Head of caudate nucleus (tissue), 42 donors: ENCODE data around the gene ZMYM4.
A peak's percentile ranks its signal among the peaks of the same experiment; 100 is the strongest.

Experiments
- DNase-seq, 42 donors: peaks; one replicate each; pipeline versions ENCODE4 v3.0.0 to v3.0.0-alpha.2; 2020 to 2021; ENCODE audit warnings: mixed read lengths in 7 of 42
- intact Hi-C: fragments of 100-400 bp; cut with DNase I; formaldehyde crosslinking; loops from one replicate; pipeline ENCODE4 v1.15.0; 2022

ZMYM4 gene

DNA sequence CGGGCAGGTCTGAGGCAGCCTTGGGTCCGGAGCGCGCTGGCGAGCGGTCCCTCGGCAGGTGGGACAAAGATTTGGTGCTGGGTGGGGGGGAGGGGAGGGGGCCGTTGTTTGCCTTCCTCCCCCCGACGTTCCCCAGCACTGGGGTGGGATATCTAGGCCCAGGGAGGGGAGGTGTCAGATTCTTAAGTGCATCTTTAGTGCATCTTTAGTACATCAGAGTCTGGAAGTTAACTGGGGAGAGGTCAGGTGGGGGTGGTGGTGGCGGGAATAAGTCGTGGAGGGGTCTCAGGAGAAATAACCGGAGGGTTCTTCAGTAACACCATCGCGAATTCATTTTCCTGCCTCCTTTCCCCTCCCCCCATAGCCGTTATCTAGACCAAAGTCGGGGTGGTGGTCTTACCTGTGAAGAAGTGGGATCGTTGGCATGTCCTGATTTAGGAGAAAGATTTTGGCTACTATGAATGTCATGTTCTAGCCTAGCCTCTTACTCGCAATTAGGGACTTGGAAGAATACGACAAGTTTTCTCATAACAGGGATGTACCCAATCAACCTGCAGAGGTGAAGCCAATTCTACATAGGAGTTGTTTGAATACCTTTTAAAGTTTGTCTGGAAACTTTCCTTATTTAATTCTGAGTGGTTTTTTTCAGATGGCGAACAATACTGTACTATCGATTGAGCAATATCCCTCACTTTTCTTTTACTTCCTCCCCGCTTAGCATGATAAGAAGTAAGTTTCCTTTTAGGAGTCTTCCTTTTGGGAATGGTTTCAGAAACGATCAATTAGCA, 886 bp downstream of the ZMYM4 start:
- DNase-seq: no peak
- intact Hi-C loops: loop anchor here (10.0 kb wide), 1 partner anchor 75 kb away; the partner anchor contains the start of gene SFPQ

DNA sequence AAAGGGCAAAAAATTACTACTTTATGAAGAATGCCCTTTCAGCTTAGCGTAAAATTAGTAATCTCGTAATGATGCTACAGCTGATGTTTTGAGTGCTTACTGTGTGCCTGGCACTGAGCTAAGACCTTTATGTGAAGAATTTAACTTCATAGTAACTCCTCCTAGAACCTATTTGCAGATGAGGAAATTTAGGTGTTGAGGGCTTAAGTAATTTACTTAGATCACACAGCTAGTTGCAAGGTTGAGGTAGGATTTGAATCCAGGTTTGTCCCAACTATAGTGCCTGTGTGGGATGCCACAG, 1.4 kb downstream of the ZMYM4 start:
- intact Hi-C loops: loop anchor here (10.0 kb wide), 1 partner anchor 75 kb away; the partner anchor contains the start of gene SFPQ
- DNase-seq: no peak

GRCh38 chr1:35270836-35271235, 2.3 kb downstream of the ZMYM4 start:
- intact Hi-C loops: no loop called here
- DNase-seq: no peak

GRCh38 chr1:35274197-35274596, 5.7 kb downstream of the ZMYM4 start:
- intact Hi-C loops: no loop called here
- no peak for DNase-seq

GRCh38 chr1:35278886-35279554, 10.5 kb downstream of the ZMYM4 start:
- DNase-seq: no peak
- intact Hi-C loops: no loop called here

DNA sequence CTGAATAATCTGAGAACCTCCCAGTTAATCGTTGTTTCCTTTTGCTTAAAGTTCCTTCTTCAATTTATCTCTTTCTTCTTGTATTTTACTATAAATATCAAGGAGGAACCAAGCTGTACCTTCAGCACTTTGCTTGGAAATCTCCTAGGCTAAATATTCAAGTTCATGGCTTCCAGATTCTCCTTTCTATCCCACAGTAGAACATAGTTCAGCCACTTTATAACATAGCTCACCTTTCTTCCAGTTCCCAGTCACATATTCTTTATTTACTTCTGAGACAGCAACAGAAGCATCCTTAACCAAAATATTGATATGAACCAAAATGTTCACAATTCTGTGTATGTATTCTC, 11.0 kb downstream of the ZMYM4 start:
- intact Hi-C loops: no loop called here
- no peak for DNase-seq

DNA sequence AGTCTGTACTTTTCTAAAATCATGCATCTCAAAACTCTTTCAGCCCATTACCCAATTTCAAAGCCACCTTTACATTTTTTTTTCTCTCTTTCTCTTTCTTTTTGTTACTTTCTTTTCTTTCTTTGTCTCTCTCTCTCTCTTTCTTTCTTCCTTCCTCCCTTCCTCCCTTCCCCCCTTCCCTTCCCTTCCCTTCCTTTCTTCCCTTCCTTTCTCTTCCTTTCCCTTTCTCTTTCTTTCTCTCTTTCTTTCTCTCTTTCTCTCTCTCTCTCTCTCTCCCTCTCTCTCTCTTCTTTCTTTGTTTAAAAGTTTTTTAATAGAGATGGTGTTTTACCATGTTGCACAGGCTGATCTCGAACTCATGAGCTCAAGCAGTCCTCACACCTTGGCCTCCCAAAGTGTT, 11.5 kb downstream of the ZMYM4 start:
- DNase-seq: no peak
- intact Hi-C loops: no loop called here

DNA sequence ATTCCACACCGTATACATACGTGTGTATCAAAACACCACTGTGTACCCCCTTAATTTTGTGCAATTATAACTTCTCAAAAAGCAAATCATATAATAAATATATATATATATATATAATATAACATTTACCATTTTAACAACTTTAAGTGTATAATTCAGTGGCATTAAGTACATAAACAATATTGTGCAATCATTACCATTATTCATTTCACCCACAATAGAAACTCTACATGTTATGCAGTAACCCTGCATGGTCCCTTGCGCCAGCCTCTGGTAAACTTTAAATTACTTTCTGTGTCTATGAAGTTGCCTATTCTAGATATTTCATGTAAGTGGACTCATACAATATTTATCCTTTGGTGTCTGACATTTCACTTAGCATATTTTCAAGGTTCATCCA, 13.1 kb downstream of the ZMYM4 start:
- intact Hi-C loops: no loop called here
- no peak for DNase-seq

DNA sequence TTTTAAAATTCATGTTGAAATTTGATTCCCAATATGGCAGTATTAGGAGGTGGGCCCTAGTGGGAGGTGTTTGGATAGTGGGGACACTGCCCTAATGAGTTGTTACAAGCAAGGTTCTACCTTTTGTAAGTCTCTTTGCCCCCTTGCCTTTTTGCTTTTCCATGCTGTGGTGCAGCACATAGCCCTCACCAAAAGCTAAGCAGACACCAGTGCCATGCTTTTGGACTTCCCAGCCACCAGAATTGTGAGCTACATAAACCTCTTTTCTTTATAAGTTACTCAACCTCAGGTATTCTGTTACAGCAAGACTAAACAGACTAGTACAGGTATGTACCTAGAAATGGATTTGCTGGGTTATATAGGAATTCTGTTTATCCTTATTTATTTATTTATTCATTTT, 13.7 kb downstream of the ZMYM4 start:
- intact Hi-C loops: no loop called here
- DNase-seq: no peak

GRCh38 chr1:35284852-35285251, 16.3 kb downstream of the ZMYM4 start:
- DNase-seq: no peak
- intact Hi-C loops: no loop called here

DNA sequence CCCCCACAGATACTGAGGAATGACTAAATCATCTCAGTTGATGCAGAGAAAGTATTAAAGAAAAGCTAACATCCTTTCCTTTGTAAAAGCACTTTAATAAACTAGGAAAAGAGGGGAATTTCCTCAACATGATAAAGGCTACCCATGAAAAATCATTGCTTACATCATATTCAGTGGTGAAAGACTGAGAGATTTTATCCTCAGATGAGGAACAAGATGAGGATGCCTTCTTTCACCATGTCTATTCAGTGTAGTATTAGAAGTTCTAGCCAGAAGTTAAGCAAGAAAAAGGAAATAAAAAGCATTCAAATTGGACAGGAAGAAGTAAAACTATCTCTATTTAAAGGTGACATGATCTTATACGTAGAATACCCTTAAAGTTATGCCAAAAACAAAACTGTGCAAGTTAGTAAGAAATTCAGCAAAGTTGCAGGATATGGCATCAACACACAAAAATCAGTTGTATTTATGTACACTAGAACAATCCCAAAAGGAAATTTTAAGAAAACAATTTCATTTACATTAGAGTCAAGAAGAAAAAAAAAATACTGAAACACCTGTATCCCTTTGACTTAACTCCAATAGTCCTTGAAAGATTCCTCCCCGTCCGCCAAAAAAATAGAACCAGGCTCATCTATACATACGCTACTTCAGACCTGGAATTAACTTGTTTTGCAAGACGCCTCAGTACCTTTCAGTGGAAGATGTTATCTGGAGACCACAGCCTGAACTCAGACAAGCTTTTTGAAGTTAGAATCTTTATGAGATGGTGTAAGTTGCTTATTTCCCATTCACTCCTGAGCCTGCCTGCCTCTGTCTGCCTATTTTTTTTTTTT, 17.5 kb downstream of the ZMYM4 start:
- intact Hi-C loops: no loop called here
- no peak for DNase-seq

- intact Hi-C loops: no loop called here
Measured at GRCh38 chr1:35287807-35288640, 19.5 kb downstream of the ZMYM4 start.

GRCh38 chr1:35288761-35289160, 20.3 kb downstream of the ZMYM4 start:
- no peak for DNase-seq
- intact Hi-C loops: no loop called here

More at GRCh38 chr1:35287807-35288640, 19.5 kb downstream of the ZMYM4 start:
- DNase-seq: no peak

- intact Hi-C loops: loop anchor here (10.0 kb wide), 1 partner anchor 86 kb away; no protein-coding TSS in a partner anchor
- no peak for DNase-seq
Measured at GRCh38 chr1:35290452-35290851, 21.9 kb downstream of the ZMYM4 start.

DNA sequence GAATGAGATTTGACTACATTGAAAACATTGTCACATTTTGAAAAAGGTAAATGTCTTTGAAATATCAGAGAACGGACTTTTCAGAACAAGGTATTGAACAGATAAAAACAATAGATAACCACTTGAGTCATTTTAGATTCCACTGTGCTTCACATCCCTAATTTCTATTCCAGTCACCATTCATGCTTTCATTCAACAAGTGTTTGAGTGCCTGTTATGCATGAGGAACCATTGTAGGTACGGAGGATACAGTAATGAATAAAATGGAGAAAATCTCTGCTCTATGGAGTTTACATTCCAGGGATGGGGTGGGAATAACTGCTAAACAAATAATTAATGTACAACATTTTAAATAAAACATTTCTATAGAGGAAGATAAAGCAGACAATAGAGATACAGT, 26.3 kb downstream of the ZMYM4 start:
- intact Hi-C loops: loop anchor here (10.0 kb wide), 1 partner anchor 90 kb away; no protein-coding TSS in a partner anchor
- DNase-seq: no peak

- intact Hi-C loops: loop anchor here (10.0 kb wide), 1 partner anchor 93 kb away; no protein-coding TSS in a partner anchor
- no peak for DNase-seq
Measured at GRCh38 chr1:35297886-35298285, 29.4 kb downstream of the ZMYM4 start.

DNA sequence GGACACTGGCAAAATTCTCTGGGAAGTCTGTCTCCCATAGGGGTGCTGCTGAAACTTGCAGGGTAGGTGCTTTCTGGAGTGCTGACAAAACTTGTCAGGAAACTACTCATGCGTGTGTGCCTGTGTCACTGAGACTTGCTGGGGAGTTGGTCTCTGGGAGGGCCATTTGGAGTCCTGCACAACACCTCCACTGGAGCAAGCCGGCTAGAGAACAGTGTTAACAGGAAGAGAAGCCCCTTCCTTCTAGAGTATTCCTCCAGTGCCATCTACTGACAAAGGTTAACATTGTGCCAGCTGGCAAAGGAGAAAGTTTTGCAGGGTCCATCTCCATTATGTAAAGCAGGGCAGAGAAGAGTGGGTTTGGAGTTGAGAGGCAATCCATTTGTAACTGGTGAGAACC, 30.0 kb downstream of the ZMYM4 start:
- peak in 19 of 42 donors; percentile 3 to 67 (median 31) for DNase-seq
- intact Hi-C loops: loop anchor here (10.0 kb wide), 1 partner anchor 94 kb away; no protein-coding TSS in a partner anchor

GRCh38 chr1:35300376-35300775, 31.9 kb downstream of the ZMYM4 start:
- intact Hi-C loops: no loop called here
- no peak for DNase-seq
